Measurements from ENCODE around the gene PRR12. TPM values are rescaled to one million over a fixed set of nuclear protein-coding genes. Genes with fewer than 3 reads are reported as not detected.

The PRR12 gene
- total RNA-seq, 2 experiments from 2014 or later: 41.7 to 42.2 TPM

GRCh38 chr19:49653466-49653806 is 62.5 kb downstream of the PRR12 start:
- no peaks in the 10 kb centered on the region for H3K27me3 Mint-ChIP-seq
- H3K9me3 ChIP-seq (ENCODE audit: control insufficient read depth in 1 of 2, insufficient read depth in 1 of 2, low read length in 2 of 2): no peaks in the 10 kb centered on the region
- no peak for TF ChIP-seq CTCF (IDR thresholded peaks at IDR 0.05)
- H3K27me3 ChIP-seq (ENCODE audit: control insufficient read depth in 1 of 2, insufficient read depth in 2 of 2, low read length in 2 of 2): no peaks in the 10 kb centered on the region
- no peak overlapping the region for H3K27ac Mint-ChIP-seq
- ChIA-PET POLR2A (no interaction called here), CTCF (no interaction called here)
- H3K9me3 Mint-ChIP-seq: no peaks in the 10 kb centered on the region
- no peak overlapping the region for H3K4me3 ChIP-seq (ENCODE audit: low read length)
- H3K4me1 Mint-ChIP-seq (ENCODE audit: low read depth): no peaks in the 10 kb centered on the region
- H3K4me3 Mint-ChIP-seq: no peak overlapping the region
- peaks cover 3% of the 10 kb centered on the region for H3K4me1 ChIP-seq (ENCODE audit: insufficient read depth, low read length)
- no peak overlapping the region for H3K27ac ChIP-seq (ENCODE audit: low read depth in 1 of 2, low read length in 2 of 2)
- DNase-seq: no peak
- no peak for ATAC-seq (ENCODE audit: poor library complexity)
- H3K36me3 Mint-ChIP-seq (ENCODE audit: low read depth): peaks cover 65% of the 10 kb centered on the region
- intact Hi-C loops (cut with DNase I, micrococcal nuclease): no loop called here
- peaks cover 79% of the 10 kb centered on the region for H3K36me3 ChIP-seq (ENCODE audit: insufficient read depth, low read length)

GRCh38 chr19:49654581-49654980 is 63.6 kb downstream of the PRR12 start:
- Histone ChIP-seq H3K4me1 (ENCODE audit: insufficient read depth, low read length) (peaks cover 14% of the 10 kb centered on the region), H3K27ac (ENCODE audit: low read depth in 1 of 2, low read length in 2 of 2) (no peak overlapping the region), H3K9me3 (ENCODE audit: control insufficient read depth in 1 of 2, insufficient read depth in 1 of 2, low read length in 2 of 2) (no peaks in the 10 kb centered on the region), H3K4me3 (ENCODE audit: low read length) (no peak overlapping the region), H3K36me3 (ENCODE audit: insufficient read depth, low read length) (peaks cover 83% of the 10 kb centered on the region), H3K27me3 (ENCODE audit: control insufficient read depth in 1 of 2, insufficient read depth in 2 of 2, low read length in 2 of 2) (no peaks in the 10 kb centered on the region)
- no peak for ATAC-seq (ENCODE audit: poor library complexity)
- POLR2A ChIA-PET: interaction anchor here (1.8 to 2.1 kb wide), 2 partner anchors 10 to 14 kb away, joined by 5 to 8 read pairs; partner anchors contain the start of genes BCL2L12, IRF3 and RRAS
- intact Hi-C loops (cut with DNase I, micrococcal nuclease): no loop called here
- no peaks in the 10 kb centered on the region for H3K4me1 Mint-ChIP-seq (ENCODE audit: low read depth)
- CTCF ChIA-PET: no interaction called here
- H3K36me3 Mint-ChIP-seq (ENCODE audit: low read depth): peaks cover 68% of the 10 kb centered on the region
- DNase-seq: no peak
- no peak overlapping the region for H3K4me3 Mint-ChIP-seq
- H3K27ac Mint-ChIP-seq: no peak overlapping the region
- no peak for TF ChIP-seq CTCF (IDR thresholded peaks at IDR 0.05)
- H3K9me3 Mint-ChIP-seq: no peaks in the 10 kb centered on the region
- H3K27me3 Mint-ChIP-seq: no peaks in the 10 kb centered on the region

- Histone ChIP-seq H3K36me3 (ENCODE audit: insufficient read depth, low read length) (peaks cover 82% of the 10 kb centered on the region), H3K27ac (ENCODE audit: low read depth in 1 of 2, low read length in 2 of 2) (no peak overlapping the region), H3K9me3 (ENCODE audit: control insufficient read depth in 1 of 2, insufficient read depth in 1 of 2, low read length in 2 of 2) (no peaks in the 10 kb centered on the region), H3K4me3 (ENCODE audit: low read length) (no peak overlapping the region), H3K4me1 (ENCODE audit: insufficient read depth, low read length) (peaks cover 15% of the 10 kb centered on the region), H3K27me3 (ENCODE audit: control insufficient read depth in 1 of 2, insufficient read depth in 2 of 2, low read length in 2 of 2) (no peaks in the 10 kb centered on the region)
- peaks cover 70% of the 10 kb centered on the region for H3K36me3 Mint-ChIP-seq (ENCODE audit: low read depth)
- H3K27me3 Mint-ChIP-seq: no peaks in the 10 kb centered on the region
- H3K27ac Mint-ChIP-seq: no peak overlapping the region
- intact Hi-C loops (cut with DNase I, micrococcal nuclease): no loop called here
- no peaks in the 10 kb centered on the region for H3K9me3 Mint-ChIP-seq
- POLR2A ChIA-PET: interaction anchor here (0.5 to 2.1 kb wide), 3 partner anchors 9 to 52 kb away, joined by 3 to 8 read pairs (median 5); partner anchors contain the start of genes BCL2L12, IRF3 and RRAS
- ATAC-seq (ENCODE audit: poor library complexity): no peak
- H3K4me3 Mint-ChIP-seq: no peak overlapping the region
- H3K4me1 Mint-ChIP-seq (ENCODE audit: low read depth): no peaks in the 10 kb centered on the region
- TF ChIP-seq CTCF (IDR thresholded peaks at IDR 0.05): no peak
- CTCF ChIA-PET: interaction anchor here (1.3 kb wide), 1 partner anchor 16 kb away, joined by 3 read pairs; no protein-coding TSS in a partner anchor
- DNase-seq: no peak
Observed at GRCh38 chr19:49655570-49656455, 64.8 kb downstream of the PRR12 start.
